Middle frontal gyrus (tissue), 1 donor: ENCODE measurements around the gene OPRM1.

Experiments
- DNase-seq: peaks from one replicate; pipeline ENCODE4 v3.0.0-alpha.2; 2015; ENCODE audit warnings: low spot score; ENCODE audit errors: extremely low spot score

OPRM1 gene

GRCh38 chr6:154276810-154277628 is 238.0 kb downstream of the OPRM1 start:
- no peak for DNase-seq

- DNase-seq, result no peak
Measured at GRCh38 chr6:154277629-154278017, 238.6 kb downstream of the OPRM1 start.

GRCh38 chr6:154280521-154280920 is 241.5 kb downstream of the OPRM1 start:
- DNase-seq, result no peak

GRCh38 chr6:154284313-154284853 is 245.3 kb downstream of the OPRM1 start:
- no peak for DNase-seq

- DNase-seq, result no peak
Measured at GRCh38 chr6:154285826-154286225, 246.8 kb downstream of the OPRM1 start.

- DNase-seq, result no peak
Measured at GRCh38 chr6:154289818-154290508, 250.9 kb downstream of the OPRM1 start.

- DNase-seq, result no peak
Measured at GRCh38 chr6:154292066-154292465, 253.0 kb downstream of the OPRM1 start.

- no peak for DNase-seq
Measured at GRCh38 chr6:154292855-154293519, 253.9 kb downstream of the OPRM1 start.

- DNase-seq, result no peak
Measured at GRCh38 chr6:154295733-154296132, 256.7 kb downstream of the OPRM1 start.
